Stimulated activated CD4-positive, alpha-beta T cell treated with anti-CD3 and anti-CD28 coated beads, Interleukin-12 subunit alpha, Interleukin-12 subunit beta, amount 100 ng/mL, for 24 hours (primary cell): Measurements from ENCODE around the gene GALNT18.

ENCODE experiments used
- DNase-seq, 2 experiments: peaks; one replicate each; pipeline ENCODE4 v3.0.0-alpha.2; 2020; ENCODE audit warnings: low read depth in 2 of 2

GALNT18 gene

DNA sequence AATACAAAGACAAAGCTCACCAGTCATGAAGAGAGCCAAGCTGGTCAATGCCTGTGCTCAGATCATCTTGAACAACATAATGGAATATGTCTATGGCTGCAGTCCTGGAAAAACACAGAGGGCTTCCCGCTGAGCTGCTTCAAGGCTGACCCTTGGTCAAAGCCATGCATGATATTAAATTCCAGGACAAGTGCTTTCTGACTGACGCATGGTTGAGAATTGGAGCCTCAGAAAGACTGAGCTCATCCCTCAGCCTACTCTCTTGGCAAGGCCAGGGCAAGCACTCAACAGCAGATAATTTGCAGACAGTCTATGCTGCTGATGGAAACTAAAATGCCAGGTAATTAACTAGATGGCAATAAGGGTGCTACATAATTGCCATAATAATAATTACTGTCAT lies 89.2 kb downstream of the GALNT18 start:
- no peak for DNase-seq

DNA sequence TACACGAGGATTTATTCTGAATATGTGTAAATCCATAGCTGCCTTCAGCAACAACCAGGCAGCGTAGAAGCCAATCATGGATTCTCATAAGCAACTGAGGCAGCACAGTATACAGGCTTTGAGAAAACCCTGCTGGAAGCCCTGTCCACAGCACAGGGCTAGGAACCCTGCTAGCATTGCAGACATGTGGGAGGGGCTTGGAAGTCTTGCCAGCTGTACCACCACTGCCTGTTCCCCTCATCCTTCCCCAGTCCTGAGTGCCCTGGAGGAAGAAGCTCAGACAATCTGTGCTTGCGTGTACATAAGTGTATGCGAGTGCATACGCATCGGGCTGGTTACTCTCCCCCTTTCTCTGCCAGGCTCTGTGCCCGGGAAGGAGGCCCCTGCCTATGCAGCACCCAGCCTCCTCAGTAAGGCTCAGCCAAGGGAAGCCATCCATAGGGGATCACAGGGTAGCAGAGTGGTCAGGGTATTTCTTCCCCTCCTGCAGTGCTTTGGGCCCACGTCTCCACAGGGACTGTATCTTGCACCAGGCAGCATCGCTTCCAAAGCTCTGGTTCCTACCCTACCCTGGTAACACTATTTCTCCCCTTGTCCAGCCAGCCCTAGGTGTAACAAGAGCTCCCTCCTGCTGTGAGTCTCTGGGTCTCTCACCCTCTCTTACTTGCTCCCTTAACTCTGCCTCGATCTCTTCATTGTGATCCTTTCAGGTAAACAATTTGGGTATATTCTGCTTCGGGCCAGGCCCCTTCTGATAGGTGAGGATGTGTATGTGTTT lies 90.5 kb downstream of the GALNT18 start:
- DNase-seq, result no peak

DNA sequence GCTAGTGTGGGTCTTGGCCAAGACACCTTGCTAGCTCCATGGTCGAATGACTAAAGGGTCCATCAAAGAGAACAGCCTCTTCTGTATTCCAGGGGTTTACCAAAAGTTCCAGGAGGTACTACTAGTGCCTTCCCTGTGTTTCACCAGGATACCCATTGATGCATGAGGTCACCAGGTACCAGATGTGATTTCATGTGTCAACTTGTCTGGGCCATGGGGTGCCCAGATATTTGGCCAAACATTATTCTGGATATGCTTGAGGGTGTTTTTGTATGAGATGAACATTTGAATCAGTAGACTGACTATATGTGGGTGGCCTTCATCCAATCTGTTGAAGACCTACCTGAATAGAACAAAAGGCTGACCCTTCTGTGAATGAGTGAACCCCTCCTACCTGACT lies 92.8 kb downstream of the GALNT18 start:
- no peak for DNase-seq

- DNase-seq, result no peak
Measured at GRCh38 chr11:11525283-11525682, 96.5 kb downstream of the GALNT18 start.

GRCh38 chr11:11524436-11525061 lies 97.3 kb downstream of the GALNT18 start:
- no peak for DNase-seq

- no peak for DNase-seq
Measured at GRCh38 chr11:11522591-11522990, 99.2 kb downstream of the GALNT18 start.

DNA sequence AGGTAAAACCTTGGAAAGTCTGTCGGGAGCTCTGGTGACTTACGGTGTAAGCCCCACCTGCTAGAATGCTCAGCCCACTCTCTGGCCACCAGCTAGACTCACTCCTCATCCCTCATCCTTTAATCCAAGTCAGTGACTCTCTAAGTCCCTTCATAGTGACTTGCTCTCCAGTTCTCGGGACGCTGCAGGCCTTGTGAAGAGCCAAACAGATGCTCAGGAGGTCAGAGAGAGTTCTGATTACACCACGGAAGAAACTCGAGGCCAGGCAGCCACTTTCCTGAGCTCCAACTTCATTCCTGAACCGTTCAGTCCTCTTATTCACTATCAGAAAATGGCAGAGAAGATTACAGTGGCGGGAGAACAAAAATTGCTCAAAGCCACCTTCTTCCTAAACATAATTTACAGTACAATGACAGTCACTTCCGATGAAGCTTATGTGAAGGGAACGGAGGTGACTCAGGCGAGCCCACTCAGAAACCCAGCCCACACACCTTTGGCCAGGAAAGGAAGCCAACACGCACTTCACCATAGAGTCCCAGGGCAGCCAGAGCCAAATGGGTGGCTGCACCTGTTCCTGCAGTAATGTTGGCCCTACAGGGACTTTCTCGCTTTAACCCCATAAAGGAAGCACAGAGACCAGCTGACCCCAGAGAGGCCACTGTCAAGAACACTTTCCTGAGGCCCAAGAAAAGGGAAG lies 100.4 kb downstream of the GALNT18 start:
- no peak for DNase-seq

DNA sequence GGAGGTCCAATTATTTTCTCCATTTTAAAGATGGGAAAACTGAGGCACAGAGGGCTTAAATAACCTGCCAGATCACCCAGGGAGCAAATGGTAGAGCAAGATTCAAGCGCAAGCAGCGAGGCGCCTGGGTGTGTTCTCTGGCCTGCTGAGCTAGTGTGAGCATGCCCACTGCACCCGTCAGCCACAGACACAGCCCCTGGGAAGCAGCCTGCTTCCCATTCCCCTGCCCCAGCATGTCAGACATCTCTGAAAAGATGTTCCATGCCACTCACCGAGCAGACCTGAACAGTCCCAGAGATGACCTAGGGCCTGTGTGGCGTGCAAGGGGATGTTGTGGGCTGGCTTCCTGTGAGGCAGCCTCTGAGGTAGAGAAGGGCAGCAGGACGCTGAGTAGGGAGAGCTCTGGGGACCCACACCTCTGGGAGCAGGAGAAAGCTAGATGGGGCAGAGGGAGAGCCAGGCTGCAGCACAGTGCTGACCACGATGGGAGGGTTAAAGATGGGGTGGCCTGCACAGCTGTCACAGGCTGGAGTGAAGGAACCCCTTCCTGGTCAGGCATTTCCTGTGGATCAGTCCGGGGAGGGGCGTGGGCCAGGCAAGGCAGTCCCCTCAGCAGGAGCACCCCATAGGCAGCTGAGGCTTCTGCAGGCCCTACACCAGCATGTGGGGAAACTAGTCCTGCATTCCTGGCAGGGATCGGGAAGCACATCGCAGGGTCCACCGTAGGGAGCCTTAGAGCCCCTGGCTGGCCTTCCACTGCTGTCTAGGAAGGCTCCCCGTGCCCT lies 101.4 kb downstream of the GALNT18 start:
- DNase-seq, result no peak

GRCh38 chr11:11519184-11519583 lies 102.6 kb downstream of the GALNT18 start:
- DNase-seq, result no peak

DNA sequence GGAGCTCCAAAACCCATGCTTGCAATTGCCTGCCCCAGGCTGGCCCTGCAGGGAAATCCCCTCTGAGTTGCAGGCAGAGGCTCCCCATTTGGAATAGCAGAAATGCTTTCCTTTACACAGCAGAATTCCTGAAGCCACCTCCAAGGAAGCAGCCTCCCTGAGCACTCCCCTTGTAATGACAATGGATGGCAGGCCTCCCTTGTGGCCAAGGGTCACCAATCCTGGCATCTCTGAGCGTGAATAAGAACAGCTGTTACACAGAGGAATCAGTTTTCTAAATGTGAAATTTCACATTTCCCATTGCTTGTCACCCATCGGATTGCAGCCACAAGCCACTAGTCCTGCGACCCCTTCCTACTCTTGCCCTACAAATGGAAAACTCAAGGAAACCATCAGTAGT lies 107.6 kb downstream of the GALNT18 start:
- DNase-seq, result no peak

GRCh38 chr11:11513422-11513821 lies 108.4 kb downstream of the GALNT18 start:
- no peak for DNase-seq

GRCh38 chr11:11512929-11513328 lies 108.9 kb downstream of the GALNT18 start:
- DNase-seq, result no peak

DNA sequence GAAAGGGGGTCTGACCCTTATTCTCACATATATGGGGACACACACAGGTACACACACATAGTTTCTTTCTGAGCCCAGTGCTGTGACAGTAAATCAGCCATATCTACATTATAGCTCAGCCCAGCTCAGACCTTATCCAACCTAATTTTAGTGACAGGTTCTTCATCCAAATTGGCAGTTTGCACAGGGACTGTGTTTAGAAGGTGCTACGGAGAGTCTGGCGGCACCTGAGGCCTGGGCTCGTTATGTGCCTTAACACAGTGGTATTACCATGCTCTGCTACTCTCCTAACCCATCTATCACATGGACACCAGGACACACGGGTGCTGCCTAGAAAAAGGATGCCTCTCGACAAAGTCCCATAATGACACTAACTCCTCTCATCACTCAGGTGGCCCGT lies 109.3 kb downstream of the GALNT18 start:
- DNase-seq, result no peak

DNA sequence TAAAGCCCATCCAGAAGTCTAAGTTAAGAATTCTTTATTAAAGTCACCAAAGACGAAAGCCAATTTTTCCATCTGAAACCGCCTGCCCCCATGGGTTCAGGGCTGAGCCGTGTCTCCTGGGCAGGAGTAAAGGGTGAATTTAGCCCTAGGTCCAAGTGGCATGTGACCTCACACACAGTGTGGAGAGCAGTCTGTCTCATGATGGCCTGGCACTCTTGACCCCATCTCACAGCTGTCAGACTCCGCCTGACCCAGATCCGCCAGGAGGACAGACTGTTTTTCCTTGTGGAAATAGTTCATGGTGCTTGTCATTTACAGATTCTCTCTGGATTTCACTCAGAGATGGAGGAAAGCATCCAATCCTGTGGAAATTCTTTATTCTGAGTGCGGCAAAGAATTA lies 109.7 kb downstream of the GALNT18 start:
- no peak for DNase-seq

DNA sequence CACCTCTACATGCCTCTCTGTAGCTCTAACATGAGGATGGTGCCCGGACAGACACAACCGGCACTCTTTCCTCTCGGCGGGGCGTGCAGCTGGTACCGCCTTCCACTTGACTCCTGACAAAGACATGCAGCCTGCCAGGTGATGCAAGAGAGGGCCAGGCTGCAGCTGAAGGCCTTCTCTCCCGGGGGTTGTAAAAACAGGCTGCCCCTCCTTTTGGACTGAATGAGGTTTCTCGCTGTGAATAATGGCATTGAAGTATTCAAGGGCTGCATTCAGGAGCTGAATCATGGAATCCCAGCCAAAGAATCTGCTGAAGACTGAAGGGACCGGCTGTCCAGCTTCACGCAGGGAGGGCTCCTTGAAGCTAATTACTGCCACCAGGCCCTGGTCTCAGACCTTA lies 110.9 kb downstream of the GALNT18 start:
- DNase-seq, result no peak

- no peak for DNase-seq
Measured at GRCh38 chr11:11505692-11506091, 116.1 kb downstream of the GALNT18 start.

DNA sequence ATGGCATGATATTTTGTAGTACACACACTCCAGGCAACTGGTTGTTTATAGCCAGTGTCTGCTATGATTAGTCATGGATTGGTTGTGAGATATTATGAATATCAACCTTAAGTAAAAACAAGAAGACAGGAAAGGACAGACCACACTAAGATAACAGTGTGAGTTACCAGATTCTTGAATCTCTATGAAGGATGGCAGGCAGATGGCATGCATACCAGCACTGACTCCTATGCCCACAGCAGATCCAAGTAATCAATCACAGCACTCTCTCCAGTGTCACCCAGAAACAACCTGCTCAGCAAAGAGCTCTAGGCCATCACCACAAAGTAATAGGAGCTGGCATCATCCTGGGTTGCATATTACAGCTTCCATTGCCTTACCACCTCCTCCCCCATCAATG lies 116.6 kb downstream of the GALNT18 start:
- DNase-seq, result no peak

- no peak for DNase-seq
Measured at GRCh38 chr11:11504071-11504470, 117.7 kb downstream of the GALNT18 start.

GRCh38 chr11:11502263-11502861 lies 119.4 kb downstream of the GALNT18 start:
- DNase-seq, result no peak

DNA sequence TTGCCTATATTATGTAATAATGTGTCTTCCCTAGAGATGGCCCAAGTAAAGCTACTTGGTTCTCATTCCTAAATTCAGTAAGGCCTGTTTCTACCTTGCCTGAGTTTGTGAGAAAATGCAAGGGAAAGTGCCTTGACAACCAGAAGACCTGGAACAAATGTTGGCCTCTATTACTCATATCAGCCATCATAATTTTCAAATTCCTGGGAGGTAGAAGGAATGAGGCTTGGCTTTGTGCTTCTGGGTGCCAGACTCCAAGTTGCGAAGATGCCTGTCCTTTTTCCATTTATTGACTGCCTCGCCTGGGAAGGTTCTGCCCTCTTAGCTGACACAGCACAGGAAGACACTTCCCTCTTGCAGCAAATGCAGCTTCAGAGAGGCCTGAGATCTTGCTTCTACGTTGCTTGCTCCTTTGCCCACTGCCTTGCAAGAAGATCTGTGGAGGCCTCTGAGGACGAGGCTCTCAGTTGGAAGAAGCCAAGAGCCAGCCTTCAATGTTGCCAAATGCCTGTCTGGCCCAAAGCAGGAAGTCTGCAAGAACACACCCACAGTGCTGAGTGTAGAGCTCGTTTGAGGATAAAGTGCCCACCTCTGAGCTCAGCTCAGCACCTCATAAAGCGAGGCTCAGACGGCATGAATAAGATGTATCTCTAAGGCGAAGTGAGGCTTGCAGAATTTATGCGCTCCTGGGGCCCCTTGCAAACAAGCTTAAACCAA lies 120.1 kb downstream of the GALNT18 start:
- DNase-seq, result no peak
